Mononuclear cell (primary cell): Measurements from ENCODE around the gene TTC33. TPM values are rescaled to one million over a fixed set of nuclear protein-coding genes. Genes with fewer than 3 reads are reported as not detected.

Experiments
- H3K27me3 ChIP-seq: 2 replicates; pipeline ENCODE4 v1.6.0; 2011; ENCODE audit warnings: low read length, control low read depth; ENCODE audit not compliant: insufficient read depth
- H3K4me1 ChIP-seq: 2 replicates; pipeline ENCODE4 v1.5.1; 2011; ENCODE audit warnings: mild to moderate bottlenecking, low read length, control low read depth; ENCODE audit not compliant: insufficient read depth
- H3K4me3 ChIP-seq: 2 replicates; pipeline ENCODE4 v1.5.1; 2011; ENCODE audit warnings: mild to moderate bottlenecking, low read length, moderate library complexity
- H3K9me3 ChIP-seq: 2 replicates; pipeline ENCODE4 v1.5.1; 2011; ENCODE audit warnings: low read depth, mild to moderate bottlenecking, control low read depth, low read length
- total RNA-seq: library from RNA; depleted of rRNA; stranded (reverse); fragments of >200 nt; gene quantifications from one replicate; pipeline ENCODE4 v1.2.3, GENCODE V29; 2012

Gene TTC33
- total RNA-seq, 1 donor = 15.4 TPM

- Histone ChIP-seq H3K9me3 (no peaks in the 10 kb centered on the region), H3K4me1 (peaks cover 19% of the 10 kb centered on the region), H3K27me3 (no peaks in the 10 kb centered on the region), H3K4me3 (no peak overlapping the region)
These were observed 240.8 kb downstream of the TTC33 start for GRCh38 chr5:40514976-40515375.

GRCh38 chr5:40511801-40512200 lies 244.0 kb downstream of the TTC33 start:
- Histone ChIP-seq H3K4me3 (no peak overlapping the region), H3K27me3 (no peaks in the 10 kb centered on the region), H3K9me3 (no peaks in the 10 kb centered on the region), H3K4me1 (peaks cover 19% of the 10 kb centered on the region)

GRCh38 chr5:40507095-40507494 lies 248.7 kb downstream of the TTC33 start:
- no peak overlapping the region for H3K4me3 ChIP-seq

GRCh38 chr5:40505031-40505430 lies 250.7 kb downstream of the TTC33 start:
- Histone ChIP-seq H3K4me1 (peaks cover 9% of the 10 kb centered on the region), H3K27me3 (no peaks in the 10 kb centered on the region), H3K9me3 (no peaks in the 10 kb centered on the region), H3K4me3 (no peak overlapping the region)

More at GRCh38 chr5:40507095-40507494, 248.7 kb downstream of the TTC33 start:
- Histone ChIP-seq H3K9me3 (no peaks in the 10 kb centered on the region), H3K27me3 (no peaks in the 10 kb centered on the region), H3K4me1 (peaks cover 9% of the 10 kb centered on the region)

- H3K4me3 ChIP-seq = no peak overlapping the region
- no peaks in the 10 kb centered on the region for H3K27me3 ChIP-seq
- no peaks in the 10 kb centered on the region for H3K9me3 ChIP-seq
- peaks cover 17% of the 10 kb centered on the region for H3K4me1 ChIP-seq
These were observed 252.3 kb downstream of the TTC33 start for GRCh38 chr5:40503439-40503838.

- Histone ChIP-seq H3K4me3 (no peak overlapping the region), H3K9me3 (no peaks in the 10 kb centered on the region), H3K4me1 (peaks cover 17% of the 10 kb centered on the region), H3K27me3 (no peaks in the 10 kb centered on the region)
These were observed 253.0 kb downstream of the TTC33 start for GRCh38 chr5:40502736-40503135.

- Histone ChIP-seq H3K9me3 (no peaks in the 10 kb centered on the region), H3K4me1 (peaks cover 17% of the 10 kb centered on the region), H3K27me3 (no peaks in the 10 kb centered on the region), H3K4me3 (no peak overlapping the region)
These were observed 253.9 kb downstream of the TTC33 start for GRCh38 chr5:40501711-40502444.

- no peak overlapping the region for H3K4me3 ChIP-seq
- no peaks in the 10 kb centered on the region for H3K9me3 ChIP-seq
- peaks cover 28% of the 10 kb centered on the region for H3K4me1 ChIP-seq
- H3K27me3 ChIP-seq = no peaks in the 10 kb centered on the region
These were observed 256.1 kb downstream of the TTC33 start for GRCh38 chr5:40499518-40500273.

GRCh38 chr5:40499007-40499406 lies 256.8 kb downstream of the TTC33 start:
- Histone ChIP-seq H3K9me3 (no peaks in the 10 kb centered on the region), H3K27me3 (no peaks in the 10 kb centered on the region), H3K4me3 (no peak overlapping the region), H3K4me1 (peaks cover 30% of the 10 kb centered on the region)

- Histone ChIP-seq H3K4me3 (no peak overlapping the region), H3K27me3 (no peaks in the 10 kb centered on the region), H3K9me3 (no peaks in the 10 kb centered on the region), H3K4me1 (peaks cover 25% of the 10 kb centered on the region)
These were observed 258.2 kb downstream of the TTC33 start for GRCh38 chr5:40497573-40497972.

GRCh38 chr5:40495237-40495635 lies 260.5 kb downstream of the TTC33 start:
- no peaks in the 10 kb centered on the region for H3K9me3 ChIP-seq
- H3K4me1 ChIP-seq = peaks cover 35% of the 10 kb centered on the region
- no peaks in the 10 kb centered on the region for H3K27me3 ChIP-seq
- no peak overlapping the region for H3K4me3 ChIP-seq

GRCh38 chr5:40494631-40495236 lies 261.0 kb downstream of the TTC33 start:
- no peaks in the 10 kb centered on the region for H3K27me3 ChIP-seq
- no peaks in the 10 kb centered on the region for H3K9me3 ChIP-seq
- no peak overlapping the region for H3K4me3 ChIP-seq
- peaks cover 36% of the 10 kb centered on the region for H3K4me1 ChIP-seq

- Histone ChIP-seq H3K4me3 (no peak overlapping the region), H3K27me3 (no peaks in the 10 kb centered on the region), H3K9me3 (no peaks in the 10 kb centered on the region), H3K4me1 (peaks cover 45% of the 10 kb centered on the region)
These were observed 263.7 kb downstream of the TTC33 start for GRCh38 chr5:40492056-40492455.

GRCh38 chr5:40491644-40492043 lies 264.1 kb downstream of the TTC33 start:
- Histone ChIP-seq H3K27me3 (no peaks in the 10 kb centered on the region), H3K4me3 (no peak overlapping the region), H3K9me3 (no peaks in the 10 kb centered on the region), H3K4me1 (peaks cover 49% of the 10 kb centered on the region)

GRCh38 chr5:40490464-40491111 lies 265.2 kb downstream of the TTC33 start:
- Histone ChIP-seq H3K27me3 (no peaks in the 10 kb centered on the region), H3K4me3 (no peak overlapping the region), H3K9me3 (no peaks in the 10 kb centered on the region), H3K4me1 (peaks cover 57% of the 10 kb centered on the region)
